ENCODE measurements around the gene MBD4.

MBD4 gene

GRCh38 chr3:129462361-129462968 is 22.7 kb upstream of the MBD4 start:
- no peak for DNase-seq

- DNase-seq = no peak
These were observed 21.9 kb upstream of the MBD4 start for GRCh38 chr3:129461461-129462146.

GRCh38 chr3:129461022-129461421 is 21.3 kb upstream of the MBD4 start:
- DNase-seq = no peak

GRCh38 chr3:129460572-129460971 is 20.8 kb upstream of the MBD4 start:
- DNase-seq = no peak

- no peak for DNase-seq
These were observed 20.4 kb upstream of the MBD4 start for GRCh38 chr3:129460155-129460554.

GRCh38 chr3:129453732-129454131 is 14.0 kb upstream of the MBD4 start:
- no peak for DNase-seq

- DNase-seq = no peak
These were observed 9.7 kb upstream of the MBD4 start for GRCh38 chr3:129449279-129450115.

GRCh38 chr3:129448186-129448895 is 8.6 kb upstream of the MBD4 start:
- no peak for DNase-seq

GRCh38 chr3:129446926-129447325 is 7.2 kb upstream of the MBD4 start:
- no peak for DNase-seq

GRCh38 chr3:129445471-129445870 is 5.7 kb upstream of the MBD4 start:
- no peak for DNase-seq

GRCh38 chr3:129442947-129443346 is 3.2 kb upstream of the MBD4 start:
- DNase-seq = no peak

- DNase-seq = no peak
These were observed 2.7 kb upstream of the MBD4 start for GRCh38 chr3:129442486-129442885.

- DNase-seq = no peak
These were observed 2.0 kb upstream of the MBD4 start for GRCh38 chr3:129441782-129442181.

- peak; percentile 17 for DNase-seq
These were observed 1.5 kb upstream of the MBD4 start for GRCh38 chr3:129441215-129441614.

- DNase-seq = no peak
These were observed 956 bp upstream of the MBD4 start for GRCh38 chr3:129440618-129441190.

- DNase-seq = peak; percentile 37
These were observed 427 bp downstream of the MBD4 start for GRCh38 chr3:129439226-129439816.

GRCh38 chr3:129435367-129435766 is 4.4 kb downstream of the MBD4 start:
- DNase-seq = no peak

GRCh38 chr3:129434140-129434539 is 5.6 kb downstream of the MBD4 start:
- DNase-seq = no peak

GRCh38 chr3:129433565-129433964 is 6.2 kb downstream of the MBD4 start:
- no peak for DNase-seq

GRCh38 chr3:129432671-129433070 is 7.1 kb downstream of the MBD4 start:
- DNase-seq = no peak

- DNase-seq = no peak
These were observed 7.7 kb downstream of the MBD4 start for GRCh38 chr3:129432036-129432435.

GRCh38 chr3:129429602-129430001 is 10.1 kb downstream of the MBD4 start:
- no peak for DNase-seq

GRCh38 chr3:129429080-129429451 is 10.7 kb downstream of the MBD4 start:
- DNase-seq = no peak

Data from CD4-positive, alpha-beta T cell treated with Interleukin-4 for 4 hours (primary cell).